Natural killer cell (primary cell): Measurements from ENCODE around the gene NEDD4L. TPM values are rescaled to one million over a fixed set of nuclear protein-coding genes. Genes with fewer than 3 reads are reported as not detected.

Experiments used
- ATAC-seq, 3 donors: fragments of 150-1000 bp in 2 of 3; fragments of 200-7000 bp in 1 of 3; cut with Tn5 transposase; 1 replicate in 1 of 3; 2 replicates in 2 of 3; pipeline ENCODE4 v1.10.0; 2021; ENCODE audit warnings: mild to moderate bottlenecking in 2 of 3, moderate library complexity in 2 of 3
- DNase-seq, 2 donors: peaks; one replicate each; pipeline versions ENCODE4 v3.0.0 to v3.0.0-alpha.2; 2013 to 2021; ENCODE audit warnings: mixed read lengths in 1 of 2
- H3K27ac ChIP-seq: one replicate; pipeline ENCODE4 v1.5.1; 2013; ENCODE audit warnings: mild to moderate bottlenecking, low read length
- H3K27me3 ChIP-seq: one replicate; pipeline ENCODE4 v1.6.1; 2013; ENCODE audit warnings: low read length; ENCODE audit not compliant: control insufficient read depth, insufficient read depth
- H3K36me3 ChIP-seq: one replicate; pipeline ENCODE4 v1.6.1; 2013; ENCODE audit warnings: low read length; ENCODE audit not compliant: control insufficient read depth, insufficient read depth
- H3K4me1 ChIP-seq: one replicate; pipeline ENCODE4 v1.6.1; 2013; ENCODE audit warnings: low read length; ENCODE audit not compliant: control insufficient read depth, insufficient read depth
- H3K4me3 ChIP-seq: one replicate; pipeline ENCODE4 v1.5.1; 2013; ENCODE audit warnings: low read length
- H3K9me3 ChIP-seq: one replicate; pipeline ENCODE4 v1.6.1; 2013; ENCODE audit warnings: low read length; ENCODE audit not compliant: control insufficient read depth, insufficient read depth
- H3K27ac Mint-ChIP-seq, 2 donors: one replicate each; pipeline ENCODE4 v1.8.0; 2022; ENCODE audit warnings: mild to moderate bottlenecking in 2 of 2, mixed read lengths in 2 of 2, moderate library complexity in 1 of 2
- H3K27me3 Mint-ChIP-seq, 2 donors: one replicate each; pipeline ENCODE4 v1.8.0; 2022; ENCODE audit warnings: low read depth in 2 of 2, mixed read lengths in 2 of 2
- H3K36me3 Mint-ChIP-seq: one replicate; pipeline ENCODE4 v1.8.0; 2022; ENCODE audit warnings: mixed read lengths
- H3K4me1 Mint-ChIP-seq, 2 donors: one replicate each; pipeline ENCODE4 v1.8.0; 2022; ENCODE audit warnings: mixed read lengths in 2 of 2
- H3K4me3 Mint-ChIP-seq: one replicate; pipeline ENCODE4 v1.8.0; 2022; ENCODE audit warnings: mild to moderate bottlenecking, moderate library complexity, mixed read lengths
- H3K9me3 Mint-ChIP-seq, 2 donors: one replicate each; pipeline ENCODE4 v1.8.0; 2022; ENCODE audit warnings: mixed read lengths in 2 of 2
- WGBS: methylation state at CpG from one replicate; pipeline ENCODE4 v1.1.7; 2013; ENCODE audit warnings: missing lambda C conversion rate; ENCODE audit not compliant: insufficient coverage; 5-methylcytosine and 5-hydroxymethylcytosine counted together
- intact Hi-C: fragments of 100-400 bp; cut with micrococcal nuclease; formaldehyde crosslinking; loops from one replicate; pipeline ENCODE4 v1.14.2; 2022
- total RNA-seq, 4 donors: library from RNA; stranded (reverse); fragments of 120-200 nt in 1 of 4; gene quantifications; one replicate each; pipeline versions ENCODE4 v1.2.3 to v1.2.4, GENCODE V29; 2013 to 2022
- TF ChIP-seq, protein P1 (sequence below): fragments of 200-600 bp; IDR thresholded peaks from one replicate; pipeline ENCODE4 v1.8.0; 2022; ENCODE audit warnings: antibody characterized with exemption

Gene NEDD4L
- total RNA-seq, 3 donors from 2014 or later (not counting 1 experiment from before 2014, with no cell fraction given), result 3.4 to 15.3 (median 14.3) TPM

DNA sequence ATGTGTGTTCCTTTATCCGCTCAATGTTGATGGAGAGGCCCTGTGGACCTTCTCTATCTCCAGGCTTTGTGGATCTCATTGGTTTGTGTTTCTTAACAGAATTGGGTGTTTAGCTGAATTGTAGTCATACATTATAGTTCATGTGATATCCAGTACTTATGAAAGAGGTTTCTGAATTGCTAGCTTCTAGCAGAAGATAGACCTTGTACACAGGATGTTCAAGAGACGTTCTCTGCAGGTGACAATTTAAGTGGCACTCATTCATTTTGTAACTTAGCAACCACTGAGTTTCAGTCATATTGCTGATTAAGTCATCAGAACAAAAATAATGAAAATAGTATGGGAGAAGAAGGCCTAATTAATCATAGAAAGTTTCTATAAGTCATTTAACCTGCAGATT lies 305.6 kb downstream of the NEDD4L start:
- Histone ChIP-seq H3K27me3 (no peaks in the 10 kb centered on the region), H3K9me3 (no peaks in the 10 kb centered on the region), H3K4me1 (no peaks in the 10 kb centered on the region), H3K27ac (no peak overlapping the region), H3K36me3 (no peaks in the 10 kb centered on the region), H3K4me3 (no peak overlapping the region)
- Mint-ChIP-seq H3K36me3 (no peaks in the 10 kb centered on the region), H3K9me3 (no peaks in the 10 kb centered on the region), H3K27ac (no peak overlapping the region), H3K4me1 (no peaks in the 10 kb centered on the region), H3K27me3 (no peaks in the 10 kb centered on the region), H3K4me3 (no peak overlapping the region)
- 83% methylated on average over 2 of the region's 2 CpGs for WGBS
- intact Hi-C loops, result no loop called here
- TF ChIP-seq, protein P1, sequence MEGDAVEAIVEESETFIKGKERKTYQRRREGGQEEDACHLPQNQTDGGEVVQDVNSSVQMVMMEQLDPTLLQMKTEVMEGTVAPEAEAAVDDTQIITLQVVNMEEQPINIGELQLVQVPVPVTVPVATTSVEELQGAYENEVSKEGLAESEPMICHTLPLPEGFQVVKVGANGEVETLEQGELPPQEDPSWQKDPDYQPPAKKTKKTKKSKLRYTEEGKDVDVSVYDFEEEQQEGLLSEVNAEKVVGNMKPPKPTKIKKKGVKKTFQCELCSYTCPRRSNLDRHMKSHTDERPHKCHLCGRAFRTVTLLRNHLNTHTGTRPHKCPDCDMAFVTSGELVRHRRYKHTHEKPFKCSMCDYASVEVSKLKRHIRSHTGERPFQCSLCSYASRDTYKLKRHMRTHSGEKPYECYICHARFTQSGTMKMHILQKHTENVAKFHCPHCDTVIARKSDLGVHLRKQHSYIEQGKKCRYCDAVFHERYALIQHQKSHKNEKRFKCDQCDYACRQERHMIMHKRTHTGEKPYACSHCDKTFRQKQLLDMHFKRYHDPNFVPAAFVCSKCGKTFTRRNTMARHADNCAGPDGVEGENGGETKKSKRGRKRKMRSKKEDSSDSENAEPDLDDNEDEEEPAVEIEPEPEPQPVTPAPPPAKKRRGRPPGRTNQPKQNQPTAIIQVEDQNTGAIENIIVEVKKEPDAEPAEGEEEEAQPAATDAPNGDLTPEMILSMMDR, result no peak
- no peak for DNase-seq
- no peak for ATAC-seq

DNA sequence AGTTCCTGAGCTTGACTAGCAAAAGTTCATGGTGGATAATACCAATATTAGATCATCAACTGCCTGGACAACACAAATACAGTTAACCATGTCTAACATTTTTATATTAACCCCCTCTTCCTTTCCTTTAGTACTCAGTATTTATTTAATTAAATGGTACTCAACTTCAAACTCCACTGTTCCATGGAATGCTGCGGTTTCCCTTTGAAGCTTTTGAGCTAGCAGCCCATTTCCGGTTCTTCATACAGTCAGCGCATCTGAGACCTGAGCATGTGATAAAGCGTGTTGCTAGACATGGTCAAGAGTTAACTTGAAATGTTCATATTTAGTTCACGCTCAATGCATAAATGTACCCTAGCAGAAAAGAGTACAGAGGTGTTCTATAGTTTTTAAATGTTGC lies 306.5 kb downstream of the NEDD4L start:
- ATAC-seq (no peak), DNase-seq (no peak)
- H3K27ac Mint-ChIP-seq, result no peak overlapping the region
- H3K36me3 ChIP-seq, result no peaks in the 10 kb centered on the region
- H3K9me3 ChIP-seq, result no peaks in the 10 kb centered on the region
- intact Hi-C loops, result no loop called here
- 92% methylated on average over 5 of the region's 5 CpGs for WGBS
- no peak overlapping the region for H3K4me3 ChIP-seq
- H3K27ac ChIP-seq, result no peak overlapping the region
- H3K36me3 Mint-ChIP-seq, result no peaks in the 10 kb centered on the region
- H3K4me1 ChIP-seq, result no peaks in the 10 kb centered on the region
- H3K27me3 ChIP-seq, result no peaks in the 10 kb centered on the region
- no peak overlapping the region for H3K4me3 Mint-ChIP-seq
- TF ChIP-seq, protein P1, result no peak
- H3K4me1 Mint-ChIP-seq, result no peaks in the 10 kb centered on the region
- no peaks in the 10 kb centered on the region for H3K27me3 Mint-ChIP-seq
- no peaks in the 10 kb centered on the region for H3K9me3 Mint-ChIP-seq

DNA sequence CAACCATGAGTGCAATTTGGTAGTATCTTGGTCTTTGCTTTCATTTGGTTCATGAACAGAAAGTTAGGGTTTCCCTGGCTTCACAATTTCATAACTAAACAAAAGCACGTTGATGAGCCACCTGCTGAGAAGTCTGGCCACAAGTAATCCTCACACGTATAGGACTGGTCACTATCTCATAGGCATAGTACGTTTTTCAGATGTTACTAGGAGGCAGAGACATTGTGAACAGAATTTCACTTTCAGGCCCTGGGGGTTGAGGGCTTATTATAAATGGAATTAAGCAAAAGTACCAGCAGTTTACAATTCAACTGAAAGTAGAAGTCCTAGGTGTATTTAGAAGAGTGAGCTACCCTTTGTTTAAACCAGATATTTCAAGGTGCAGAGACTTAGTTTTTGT lies 307.8 kb downstream of the NEDD4L start:
- Histone ChIP-seq H3K27me3 (no peaks in the 10 kb centered on the region), H3K4me3 (no peak overlapping the region), H3K36me3 (no peaks in the 10 kb centered on the region), H3K4me1 (no peaks in the 10 kb centered on the region), H3K9me3 (no peaks in the 10 kb centered on the region), H3K27ac (no peak overlapping the region)
- Mint-ChIP-seq H3K36me3 (no peaks in the 10 kb centered on the region), H3K4me1 (no peaks in the 10 kb centered on the region), H3K4me3 (no peak overlapping the region), H3K9me3 (no peaks in the 10 kb centered on the region), H3K27me3 (no peaks in the 10 kb centered on the region), H3K27ac (no peak overlapping the region)
- ATAC-seq (no peak), DNase-seq (no peak)
- TF ChIP-seq, protein P1, result no peak
- 83% methylated on average over 3 of the region's 3 CpGs for WGBS
- intact Hi-C loops, result no loop called here

DNA sequence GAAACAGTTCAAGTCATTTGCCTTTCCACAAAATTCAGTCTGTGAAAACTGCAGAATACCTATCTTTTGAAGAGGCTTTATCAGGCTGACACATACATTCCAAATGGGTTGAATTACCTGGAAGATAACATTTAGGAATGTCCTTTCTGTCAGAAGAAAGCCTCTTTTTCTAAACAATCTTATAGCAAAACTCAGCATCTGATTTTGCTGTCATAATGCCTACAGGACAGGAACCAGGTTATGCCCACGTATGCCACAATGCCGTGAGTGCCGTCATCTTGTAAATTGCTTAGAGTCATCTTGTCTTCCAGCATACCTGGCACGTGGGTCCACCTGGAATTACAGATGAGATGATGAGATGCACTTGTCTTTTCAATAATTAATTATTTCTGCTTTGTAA lies 309.6 kb downstream of the NEDD4L start:
- intact Hi-C loops, result no loop called here
- H3K4me3 Mint-ChIP-seq, result no peak overlapping the region
- H3K36me3 ChIP-seq, result no peaks in the 10 kb centered on the region
- DNase-seq (no peak), ATAC-seq (no peak)
- 97% methylated on average over 3 of the region's 4 CpGs for WGBS
- H3K36me3 Mint-ChIP-seq, result no peaks in the 10 kb centered on the region
- no peak overlapping the region for H3K27ac ChIP-seq
- H3K27me3 Mint-ChIP-seq, result no peaks in the 10 kb centered on the region
- H3K9me3 Mint-ChIP-seq, result no peaks in the 10 kb centered on the region
- TF ChIP-seq, protein P1, result no peak
- H3K4me1 ChIP-seq, result no peaks in the 10 kb centered on the region
- H3K9me3 ChIP-seq, result no peaks in the 10 kb centered on the region
- H3K27me3 ChIP-seq, result no peaks in the 10 kb centered on the region
- no peak overlapping the region for H3K4me3 ChIP-seq
- no peaks in the 10 kb centered on the region for H3K4me1 Mint-ChIP-seq
- H3K27ac Mint-ChIP-seq, result no peak overlapping the region
